GM12878 (cell line): Measurements from ENCODE around the gene HDDC2. TPM values are rescaled to one million over a fixed set of nuclear protein-coding genes. Genes with fewer than 3 reads are reported as not detected.

Source experiments
- ATAC-seq: fragments of 200-7000 bp; cut with Tn5 transposase; 3 replicates; pipeline ENCODE4 v1.9.1; 2020; ENCODE audit warnings: mild to moderate bottlenecking, moderate library complexity
- BruUV-seq: library from RNA; stranded (reverse); fragments of 400-500 nt; replicated peaks from 2 replicates; lab custom pipeline; 2021; lab: Mats Ljungman, UMichigan
- CTCF ChIA-PET: fragments of 300-600 bp; sonication (Branson Sonifier 250); formaldehyde crosslinking; extraction: SDS; loops from one replicate; lab custom pipeline; 2021; ENCODE audit warnings: inconsistent platforms; lab: Yijun Ruan, JAX
- POLR2A ChIA-PET: fragments of 350-600 bp; formaldehyde crosslinking; extraction: SDS; loops from one replicate; lab custom pipeline; 2021; ENCODE audit warnings: inconsistent platforms; lab: Charles Lee
- RAD21 ChIA-PET: fragments of 300-600 bp; sonication (Branson Sonifier 250); formaldehyde crosslinking; loops from one replicate; lab custom pipeline; 2023; ENCODE audit warnings: antibody characterized with exemption; ENCODE audit not compliant: unreplicated experiment; lab: Charles Lee
- SMC1A ChIA-PET: fragments of 300-600 bp; sonication (Branson Sonifier 250); formaldehyde crosslinking; loops from one replicate; lab custom pipeline; 2023; ENCODE audit not compliant: unreplicated experiment, uncharacterized antibody; lab: Charles Lee
- DNase-seq: peaks from one replicate; pipeline ENCODE4 v3.0.0-alpha.2; 2011; ENCODE audit warnings: low read depth, low spot score
- FAIRE-seq: peaks from 3 replicates; lab custom pipeline; 2011; peaks lifted over from hg19 to GRCh38; lab: Jason Lieb, UNC
- H2AFZ ChIP-seq: 2 replicates; pipeline ENCODE4 v1.6.0; 2011; ENCODE audit warnings: low read depth, low read length, control low read depth; ENCODE audit not compliant: control insufficient read depth
- H3K27ac ChIP-seq: 2 replicates; pipeline ENCODE4 v1.5.1; 2011; ENCODE audit warnings: control low read depth; ENCODE audit not compliant: control insufficient read depth, insufficient read depth
- H3K27me3 ChIP-seq, 2 experiments: replicated peaks in 1 of 2; 2 replicates each; pipeline versions ENCODE4 v1.6.0 to v1.6.1; 2011; ENCODE audit warnings: low read length in 1 of 2; ENCODE audit not compliant: control insufficient read depth in 2 of 2, insufficient read depth in 2 of 2
- H3K36me3 ChIP-seq, 2 experiments: 2 replicates each; pipeline ENCODE4 v1.5.1; 2011; ENCODE audit warnings: low read length in 1 of 2; ENCODE audit not compliant: control insufficient read depth in 2 of 2, insufficient read depth in 2 of 2
- H3K4me1 ChIP-seq: 2 replicates; pipeline ENCODE4 v1.6.1; 2011; ENCODE audit warnings: mild to moderate bottlenecking, low read length, moderate library complexity, mixed read lengths; ENCODE audit not compliant: control insufficient read depth, insufficient read depth
- H3K4me2 ChIP-seq: 2 replicates; pipeline ENCODE4 v1.6.0; 2011; ENCODE audit warnings: control low read depth; ENCODE audit not compliant: control insufficient read depth, insufficient read depth
- H3K4me3 ChIP-seq: fragments of 200-600 bp; sonication (generic); 2 replicates; pipeline ENCODE4 v1.5.1; 2016
- H3K79me2 ChIP-seq: 2 replicates; pipeline ENCODE4 v1.6.0; 2011; ENCODE audit warnings: low read length; ENCODE audit not compliant: control insufficient read depth, insufficient read depth
- H3K9ac ChIP-seq: 2 replicates; pipeline ENCODE4 v1.8.0; 2011; ENCODE audit warnings: low read length, control low read depth, mixed read lengths; ENCODE audit not compliant: control insufficient read depth, insufficient read depth
- H3K9me3 ChIP-seq: replicated peaks from 3 replicates; pipeline ENCODE4 v1.5.1; 2011; ENCODE audit warnings: mild to moderate bottlenecking, low read length; ENCODE audit not compliant: control insufficient read depth, insufficient read depth
- H4K20me1 ChIP-seq: 2 replicates; pipeline ENCODE4 v1.6.0; 2011; ENCODE audit not compliant: control insufficient read depth, insufficient read depth
- ASH2L ChIP-seq: fragments of 300-600, 200-600 bp; sonication (generic); IDR thresholded peaks from 2 replicates; pipeline ENCODE4 v1.6.1; 2017; ENCODE audit warnings: low read depth, mild to moderate bottlenecking, borderline replicate concordance
- ATF7 ChIP-seq: fragments of 450-650 bp; IDR thresholded peaks from 2 replicates; pipeline ENCODE4 v1.6.1; 2016; ENCODE audit warnings: low read depth, mild to moderate bottlenecking
- FOXK2 ChIP-seq: fragments of 450-650 bp; IDR thresholded peaks from 2 replicates; pipeline ENCODE4 v1.6.1; 2017; ENCODE audit warnings: mild to moderate bottlenecking, moderate library complexity
- POU2F2 ChIP-seq: IDR thresholded peaks from 3 replicates; pipeline ENCODE4 v1.6.1; 2011; ENCODE audit warnings: low read depth, mild to moderate bottlenecking, low read length, borderline replicate concordance
- SREBF1 ChIP-seq: IDR thresholded peaks from 2 replicates; pipeline ENCODE4 v1.6.1; 2012; ENCODE audit warnings: mild to moderate bottlenecking, low read length
- ZBTB11 ChIP-seq: fragments of 450-650 bp; formaldehyde crosslinking; IDR thresholded peaks from 2 replicates; pipeline ENCODE4 v1.5.0; 2022; ENCODE audit warnings: mild to moderate bottlenecking, missing genetic modification characterization
- ZNF592 ChIP-seq: fragments of 450-650 bp; IDR thresholded peaks from 2 replicates; pipeline ENCODE4 v1.6.1; 2017; ENCODE audit warnings: mild to moderate bottlenecking, moderate library complexity
- WGBS: methylation state at CpG from one replicate; pipeline ENCODE4 v1.1.6; 2016; ENCODE audit warnings: low lambda C conversion rate; ENCODE audit not compliant: insufficient replicate concordance, insufficient coverage; ENCODE audit errors: missing lambda C conversion rate; 5-methylcytosine and 5-hydroxymethylcytosine counted together
- in situ Hi-C: fragments of 300-500 bp; cut with MboI; formaldehyde crosslinking; loops from 9 replicates; pipeline ENCODE4 v1.14.3; 2018; ENCODE audit warnings: mixed read lengths
- intact Hi-C: fragments of 100-400 bp; cut with micrococcal nuclease; formaldehyde crosslinking; loops from one replicate; pipeline ENCODE4 v1.14.2; 2022; ENCODE audit not compliant: unreplicated experiment
- polyA plus RNA-seq, 11 experiments: library from polyadenylated mRNA; depleted of rRNA in 4 of 11; unstranded in 6 of 11; stranded (reverse) in 5 of 11; fragments of >200 nt; fragmentation: Nextera tagmentation in 4 of 11; fragmentation: Illumina TruSeq in 1 of 11; extraction: Ambion mirVana in 4 of 11; extraction: Trizol in 1 of 11; gene quantifications; 1 replicate in 1 of 11; 2 replicates in 10 of 11; pipeline versions ENCODE4 v1.2.1 to v1.2.3, GENCODE V29; 2011 to 2016; ENCODE audit warnings: inconsistent platforms in 2 of 11, missing spikeins in 2 of 11, low read depth in 1 of 11
- total RNA-seq, 4 experiments: library from RNA; depleted of rRNA in 3 of 4; stranded (reverse); fragments of >200 nt in 3 of 4; fragmentation: Illumina TruSeq in 1 of 4; extraction: Trizol in 1 of 4; gene quantifications; 2 replicates each; pipeline versions ENCODE4 v1.2.1 to v1.2.3, GENCODE V29; 2013 to 2021

HDDC2 gene
- total and polyA plus RNA-seq, 10 of the 15 experiments (the other 5 are each of a cell fraction or from before 2014, with no cell fraction given): 54.5 to 148 (median 92.7) TPM

GRCh38 chr6:125304970-125305660, 3.3 kb upstream of the HDDC2 start:
- ChIA-PET SMC1A (interaction anchor here (1.0 to 2.5 kb wide), 3 partner anchors 448 to 669 kb away, joined by 3 to 7 read pairs (median 5); no protein-coding TSS in a partner anchor), CTCF (interaction anchor here (1.0 to 2.0 kb wide), 3 partner anchors 8 to 649 kb away, joined by 4 to 6 read pairs (median 5); no protein-coding TSS in a partner anchor), RAD21 (no interaction called here), POLR2A (no interaction called here)
- Histone ChIP-seq H3K27me3 (peaks cover 0 to 3% of the 10 kb centered on the region in 2 experiments; a peak in 1 of 4 replicates), H3K9ac (no peak overlapping the region), H3K4me1 (no peaks in the 10 kb centered on the region), H2AFZ (no peak overlapping the region), H3K9me3 (no peaks in the 10 kb centered on the region), H4K20me1 (no peaks in the 10 kb centered on the region), H3K4me3 (no peak overlapping the region), H3K4me2 (no peak overlapping the region), H3K36me3 (no peaks in the 10 kb centered on the region), H3K79me2 (peaks cover 14% of the 10 kb centered on the region), H3K27ac (no peak overlapping the region)
- 91% methylated on average over 3 of the region's 3 CpGs for WGBS
- intact Hi-C loops (loop anchor here (10.0 kb wide), 1 partner anchor 430 kb away; no protein-coding TSS in a partner anchor), in situ Hi-C loops (no loop called here)
- FAIRE-seq (no peak), DNase-seq (no peak), ATAC-seq (no peak)
- TF ChIP-seq FOXK2 (no peak), POU2F2 (no peak), ATF7 (no peak)
- no TSS peak for BruUV-seq

GRCh38 chr6:125303512-125303854, 1.7 kb upstream of the HDDC2 start:
- ChIA-PET SMC1A (interaction anchor here (1.5 to 2.5 kb wide), 2 partner anchors 450 to 478 kb away, joined by 5 to 7 read pairs; no protein-coding TSS in a partner anchor), RAD21 (interaction anchor here (1.3 kb wide), 1 partner anchor 12 kb away, joined by 4 read pairs; no protein-coding TSS in a partner anchor), POLR2A (no interaction called here), CTCF (interaction anchor here (1.4 kb wide), 1 partner anchor 10 kb away, joined by 6 read pairs; no protein-coding TSS in a partner anchor)
- Histone ChIP-seq H3K4me3 (no peak overlapping the region), H2AFZ (no peak overlapping the region), H3K9me3 (no peaks in the 10 kb centered on the region), H3K27ac (no peak overlapping the region), H3K27me3 (peaks cover 0 to 3% of the 10 kb centered on the region in 2 experiments; a peak in 1 of 4 replicates), H3K4me2 (no peak overlapping the region), H3K79me2 (peaks cover 23% of the 10 kb centered on the region), H4K20me1 (no peaks in the 10 kb centered on the region), H3K4me1 (no peaks in the 10 kb centered on the region), H3K9ac (no peak overlapping the region), H3K36me3 (peaks cover 0 to 4% of the 10 kb centered on the region in 2 experiments; a peak in 1 of 4 replicates)
- intact Hi-C loops: loop anchor here (10.0 kb wide), 1 partner anchor 429 kb away; no protein-coding TSS in a partner anchor
- DNase-seq (no peak), ATAC-seq (no peak), FAIRE-seq (no peak)
- in situ Hi-C loops: no loop called here
- BruUV-seq: no TSS peak
- 0% methylated on average over 1 of the region's 1 CpG for WGBS
- TF ChIP-seq ZNF592 (no peak), ZBTB11 (no peak), ASH2L (no peak), SREBF1 (no peak)
